Suppressor macrophage treated with lipopolysaccharide for 1 hour (primary cell): Measurements from ENCODE around the gene DRC7.
A peak's percentile ranks its signal among the peaks of the same experiment; 100 is the strongest.
"Not testable (repeated sequence)": the region's sequence is repeated elsewhere in the genome, so short reads cannot be mapped to it uniquely, and the experiment has no call there.

ENCODE experiments used
- DNase-seq, 3 donors: peaks; one replicate each; pipeline ENCODE4 v3.0.0-alpha.2; 2020 to 2022

Gene DRC7

GRCh38 chr16:57765160-57765728 lies 70.6 kb downstream of the DRC7 start:
- no peak for DNase-seq

DNA sequence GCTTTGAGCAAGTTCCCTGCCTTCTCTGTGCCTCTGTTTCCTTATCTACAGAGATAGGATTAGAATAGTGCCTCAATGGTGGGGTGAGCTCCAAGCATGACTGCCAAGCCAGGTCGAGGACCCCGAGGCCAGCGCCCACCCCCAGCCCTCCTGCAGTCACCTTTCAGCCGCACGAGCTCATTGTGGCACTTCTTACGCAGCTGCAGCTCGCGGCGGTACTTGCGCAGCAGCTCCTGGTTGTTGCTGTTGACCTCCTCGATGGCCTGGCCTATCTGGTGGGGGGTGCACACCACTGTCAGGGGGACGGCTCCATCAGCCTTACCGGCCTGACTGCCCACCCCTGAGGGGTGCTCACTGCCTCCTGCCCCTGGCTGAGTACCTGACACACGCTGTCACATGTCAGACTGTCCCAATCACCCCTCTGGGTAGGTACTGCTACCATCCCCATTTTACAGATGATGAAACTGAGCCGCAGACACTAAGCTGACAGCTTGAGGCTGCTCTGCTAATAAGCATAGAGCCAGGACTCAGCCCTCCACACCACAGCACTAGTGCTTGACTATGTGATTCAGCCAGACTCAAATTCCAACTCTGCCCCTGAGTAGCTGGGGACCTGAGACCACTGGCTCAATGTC lies 72.2 kb downstream of the DRC7 start:
- no peak for DNase-seq

- DNase-seq: no peak
These were observed 75.0 kb downstream of the DRC7 start for GRCh38 chr16:57769541-57770145.

- DNase-seq: no peak
These were observed 75.8 kb downstream of the DRC7 start for GRCh38 chr16:57770361-57770760.

- no peak for DNase-seq
These were observed 76.7 kb downstream of the DRC7 start for GRCh38 chr16:57771141-57771785.

DNA sequence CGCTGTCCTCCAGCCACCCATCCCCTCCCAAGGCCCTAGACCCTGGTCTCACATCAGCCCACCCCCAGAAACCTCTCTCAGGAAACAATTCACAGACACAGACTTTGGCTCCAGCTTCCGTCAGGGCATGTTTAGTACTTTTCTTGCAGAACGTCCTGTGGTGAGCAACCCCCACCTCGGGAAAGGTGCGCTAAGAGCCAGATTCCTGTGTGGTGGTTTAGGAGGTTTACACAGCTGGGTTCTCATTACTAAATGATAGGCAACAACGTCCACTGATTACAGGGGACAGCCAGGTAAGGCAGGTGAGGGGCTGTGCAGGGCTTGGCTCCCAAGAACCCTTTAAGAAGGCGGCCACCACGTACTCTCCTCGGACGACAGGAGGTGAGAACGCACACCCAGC lies 78.4 kb downstream of the DRC7 start:
- no peak for DNase-seq

DNA sequence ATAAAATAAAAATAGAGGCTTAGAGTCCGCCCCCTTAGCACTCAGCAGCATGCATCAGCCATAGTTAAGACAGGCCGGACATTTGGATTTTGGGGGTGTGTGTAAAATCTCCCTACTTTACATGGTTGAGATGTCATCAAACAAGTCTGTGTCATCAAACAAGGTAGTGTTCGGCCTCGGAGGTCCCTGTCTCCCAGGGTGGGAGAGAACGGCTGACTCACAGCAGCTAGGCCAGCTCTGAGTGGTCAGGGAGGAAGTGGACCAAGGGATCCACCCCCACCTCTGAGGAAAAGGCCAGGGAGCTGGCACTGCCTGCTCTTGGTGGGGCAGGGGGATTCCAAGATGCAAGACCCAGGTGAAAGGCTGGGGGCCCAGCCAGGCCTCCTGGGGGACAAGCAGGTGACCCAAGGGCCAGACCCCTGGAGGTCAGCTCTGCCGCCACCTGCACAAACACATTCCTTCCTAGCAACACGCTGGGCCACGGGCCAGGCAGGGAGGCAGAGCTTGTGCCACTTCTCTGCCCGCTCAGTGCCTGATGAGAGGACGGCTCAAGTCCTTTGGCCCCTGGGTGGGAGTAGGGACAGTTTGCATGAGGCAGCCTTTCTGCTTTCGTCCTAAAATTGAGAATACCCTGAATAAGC lies 79.2 kb downstream of the DRC7 start:
- peak; percentile 60 to 80 (median 60) for DNase-seq

DNA sequence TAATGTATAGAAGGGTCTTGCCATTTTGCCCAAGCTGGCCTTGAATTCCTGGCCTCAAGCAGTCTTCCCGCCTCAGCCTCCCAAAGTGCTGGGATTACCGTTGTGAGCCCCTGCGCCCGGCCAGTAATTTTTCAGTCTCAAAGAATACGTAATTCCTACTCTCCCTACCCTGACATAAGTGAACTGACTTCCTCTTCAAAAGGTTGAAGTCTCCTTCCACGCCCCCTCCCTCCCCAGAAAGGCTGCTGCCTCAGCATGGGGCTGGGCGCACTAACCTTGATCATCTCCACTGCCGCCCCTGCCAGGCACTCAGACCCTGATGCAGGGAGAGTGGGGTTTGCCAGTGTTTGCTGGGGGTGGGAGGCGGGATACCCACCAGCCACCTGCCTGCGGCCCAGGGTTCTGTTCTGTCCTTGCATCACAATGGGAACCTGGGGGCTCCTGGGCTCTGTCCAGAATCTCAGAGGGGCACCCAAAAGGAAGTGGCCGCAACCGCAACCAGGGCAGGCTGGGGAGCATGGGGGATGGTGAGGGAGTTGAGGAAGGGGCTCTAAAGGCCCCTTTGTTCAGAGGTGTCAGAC lies 80.2 kb downstream of the DRC7 start:
- peak; percentile 39 to 53 (median 46) for DNase-seq

- DNase-seq: no peak
These were observed 81.3 kb downstream of the DRC7 start for GRCh38 chr16:57775661-57776469.

DNA sequence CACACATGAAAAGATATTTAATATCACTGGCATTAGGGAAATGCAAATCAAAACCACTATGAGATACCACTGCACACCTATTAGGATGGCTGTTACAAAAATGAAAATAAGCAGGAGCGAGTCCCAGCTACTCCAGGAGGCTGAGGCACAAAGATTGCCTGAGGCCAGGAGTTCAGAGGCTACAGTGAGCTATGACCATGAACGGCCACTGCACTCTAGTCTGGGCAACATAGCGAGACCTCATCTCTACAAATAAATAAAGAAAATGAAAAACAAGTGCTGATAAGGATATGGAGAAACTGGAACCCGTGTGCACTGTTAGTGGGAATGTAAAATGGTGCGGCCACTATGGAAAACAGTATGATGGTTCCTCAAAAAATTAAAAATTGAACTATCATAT lies 84.1 kb downstream of the DRC7 start:
- no peak for DNase-seq

DNA sequence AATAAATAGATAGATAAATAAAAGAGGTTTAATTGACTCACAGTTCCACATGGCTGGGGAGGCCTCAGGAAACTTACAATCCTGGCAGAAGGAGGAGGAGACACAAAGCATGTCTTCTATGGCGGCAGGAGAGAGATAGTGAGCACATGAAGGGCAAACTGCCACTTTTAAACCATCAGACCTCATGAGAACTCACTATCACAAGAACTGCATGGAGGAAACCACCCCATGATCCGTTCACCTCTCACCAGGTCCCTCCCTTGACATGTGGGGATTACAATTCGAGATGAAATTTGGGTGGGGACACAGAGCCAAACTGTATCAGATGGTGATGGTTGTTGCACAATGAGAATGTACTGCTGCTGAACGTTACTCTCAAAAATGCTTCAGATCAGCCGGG lies 85.2 kb downstream of the DRC7 start:
- DNase-seq: not testable (repeated sequence)

DNA sequence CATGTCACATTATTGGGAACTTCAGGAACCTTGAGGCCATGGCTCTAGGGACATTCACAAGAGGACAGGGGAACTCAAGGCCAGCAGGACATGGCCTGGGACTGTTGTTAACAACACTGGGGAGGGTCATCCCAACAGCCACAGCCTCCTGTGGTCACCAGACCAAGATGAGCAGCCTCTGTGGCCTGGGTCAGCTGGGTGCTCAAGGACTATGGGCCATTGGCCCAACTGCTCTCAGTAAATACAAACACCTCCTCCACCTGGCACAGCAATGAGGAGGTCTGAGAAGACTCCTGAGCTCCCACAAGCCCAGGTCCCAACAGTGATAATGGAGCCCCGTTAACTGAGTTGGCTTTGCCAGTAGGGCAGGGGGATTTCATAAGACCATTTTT lies 86.7 kb downstream of the DRC7 start:
- no peak for DNase-seq
